GM19328 (cell line): ENCODE results near the gene ABHD17B.
"Not testable (repeated sequence)": the region's sequence is repeated elsewhere in the genome, so short reads cannot be mapped to it uniquely, and the experiment has no call there.

Experiments used
- ATAC-seq: cut with Tn5 transposase; IDR thresholded peaks from one replicate; pipeline ENCODE4 v1.9.1; 2021; ENCODE audit warnings: mild to moderate bottlenecking, moderate library complexity; ENCODE audit not compliant: unreplicated experiment

The ABHD17B gene

GRCh38 chr9:71911061-71911907, at the start of gene ABHD17B, which contains the start of gene C9orf85:
Gene ABHD17B, minus strand, starts transcription at chr9:71911193. Its CDS starts 36,113 bp downstream, at chr9:71875080.
Gene C9orf85, plus strand, starts transcription at chr9:71911639. Its CDS starts 96 bp downstream, at chr9:71911735.
- ATAC-seq, result peak; percentile 93

- ATAC-seq, result no peak
Measured at GRCh38 chr9:71955300-71955915, 44.4 kb upstream of the ABHD17B start.

DNA sequence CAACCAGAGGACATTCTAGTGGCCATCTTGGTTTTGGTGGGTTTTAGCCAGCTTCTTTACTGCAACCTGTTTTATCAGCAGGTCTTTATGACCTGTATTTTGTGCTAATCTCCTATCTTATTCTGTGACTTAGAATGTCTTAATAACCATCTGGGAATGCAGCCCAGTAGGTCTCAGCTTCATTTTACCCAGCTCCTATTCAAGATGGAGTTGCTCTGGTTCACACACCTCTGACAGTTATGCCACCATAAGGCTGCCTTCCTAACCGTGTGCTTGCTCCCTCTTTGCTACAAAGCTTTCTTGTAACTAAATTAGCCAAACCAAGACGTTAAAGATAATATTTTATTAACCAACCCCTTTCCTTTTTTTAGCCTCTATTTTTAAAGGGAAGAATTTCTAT, 43.7 kb upstream of the ABHD17B start:
- not testable (repeated sequence) for ATAC-seq

DNA sequence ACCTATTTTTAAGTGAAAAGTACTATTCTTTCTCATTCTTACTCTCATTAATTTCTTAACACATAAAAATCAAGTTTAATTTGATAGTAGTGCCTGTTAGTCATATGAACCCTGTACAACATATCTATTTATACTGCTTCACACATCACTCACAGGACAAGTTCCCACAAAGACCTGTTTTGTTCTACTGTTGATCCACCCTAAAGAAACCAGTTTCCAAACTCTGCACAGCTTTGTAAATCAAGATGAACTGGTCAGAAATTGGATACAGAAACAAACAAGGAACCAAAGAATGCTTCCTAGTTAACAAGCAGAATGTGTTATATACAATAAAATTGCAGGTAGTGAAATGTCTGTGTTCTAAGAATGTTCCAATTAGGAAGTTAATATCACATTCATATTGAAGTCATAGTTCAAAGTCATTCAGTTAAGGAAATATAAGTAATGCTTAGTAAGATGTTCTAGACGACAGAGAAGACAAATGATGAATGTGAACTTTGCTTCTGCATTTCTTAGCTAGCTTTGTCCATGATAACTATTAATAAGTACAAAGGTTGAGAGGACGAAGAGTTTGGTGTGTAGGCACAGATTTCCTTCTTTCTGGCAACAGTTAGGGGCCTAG, 33.9 kb upstream of the ABHD17B start:
- ATAC-seq, result no peak

DNA sequence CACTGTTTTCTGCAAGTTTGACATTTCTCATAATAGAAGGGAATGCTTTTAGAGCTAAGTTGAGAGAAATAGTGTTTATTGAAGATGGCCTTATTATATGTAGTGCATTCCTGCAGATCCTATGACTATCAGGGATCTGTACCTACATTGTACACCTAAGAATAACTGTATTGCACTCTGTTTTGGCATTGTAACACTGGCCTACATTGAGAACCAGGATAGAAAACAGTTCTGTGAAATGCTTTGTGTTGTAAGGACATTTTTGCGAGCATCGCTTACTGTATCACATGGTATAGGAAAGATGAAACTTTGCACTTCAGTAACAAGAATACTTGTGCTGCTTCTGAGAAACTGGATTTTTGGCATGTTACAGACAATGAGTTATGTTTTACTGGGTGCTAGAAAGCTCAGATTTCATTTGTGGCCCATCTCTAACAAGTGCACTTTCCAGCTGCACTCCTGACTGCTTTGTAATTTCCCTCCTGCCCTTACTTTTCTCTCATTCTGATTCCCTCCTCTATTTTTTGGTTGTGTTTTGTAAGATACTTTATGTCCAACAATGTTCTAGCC, 31.1 kb upstream of the ABHD17B start:
- ATAC-seq, result no peak

GRCh38 chr9:71941060-71941568, 30.1 kb upstream of the ABHD17B start:
- ATAC-seq, result no peak

DNA sequence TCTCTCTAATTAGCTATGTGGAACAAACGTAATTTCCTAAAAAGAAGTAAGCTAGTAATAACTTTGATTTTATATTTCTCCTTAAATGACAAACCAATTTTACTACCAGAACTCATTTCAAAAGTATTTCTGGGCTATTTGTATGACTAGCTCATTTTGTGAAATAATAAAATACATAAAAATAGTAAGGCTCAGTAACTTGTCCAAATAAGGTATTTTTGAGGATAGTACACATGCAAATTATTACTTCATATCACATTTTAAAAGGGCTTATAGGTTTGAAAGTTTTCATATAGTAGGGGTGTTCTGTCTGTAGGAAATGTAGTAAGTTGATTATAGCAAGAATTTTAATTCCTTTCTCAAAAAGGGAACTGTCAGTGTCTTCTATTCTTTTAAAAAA, 26.9 kb upstream of the ABHD17B start:
- ATAC-seq, result no peak

DNA sequence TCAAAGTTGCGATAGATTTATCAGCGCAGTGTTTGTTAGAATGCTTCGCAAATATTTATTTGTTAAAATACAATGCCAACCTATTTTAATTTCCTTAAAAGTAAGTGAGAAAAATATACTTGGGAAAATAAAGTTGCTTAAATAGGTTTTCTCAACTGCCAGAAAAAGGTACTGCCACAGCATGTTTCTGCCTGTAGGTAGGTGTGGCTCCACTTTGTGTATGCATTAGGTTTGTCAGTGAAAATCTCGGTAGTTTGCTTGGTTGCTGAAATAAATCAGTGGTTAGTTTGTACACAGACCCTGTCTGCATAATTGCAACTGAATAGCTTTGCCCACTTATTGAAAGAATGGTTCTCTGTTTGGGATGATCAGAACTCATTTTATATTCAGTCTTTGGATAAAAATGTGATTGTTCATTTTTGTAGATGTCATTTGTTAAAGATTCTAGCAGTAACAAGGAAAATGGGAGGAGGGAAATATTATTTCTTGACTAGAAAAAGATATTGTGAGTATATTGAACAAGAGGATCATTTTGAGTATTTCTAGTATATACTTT, 26.2 kb upstream of the ABHD17B start:
- no peak for ATAC-seq

DNA sequence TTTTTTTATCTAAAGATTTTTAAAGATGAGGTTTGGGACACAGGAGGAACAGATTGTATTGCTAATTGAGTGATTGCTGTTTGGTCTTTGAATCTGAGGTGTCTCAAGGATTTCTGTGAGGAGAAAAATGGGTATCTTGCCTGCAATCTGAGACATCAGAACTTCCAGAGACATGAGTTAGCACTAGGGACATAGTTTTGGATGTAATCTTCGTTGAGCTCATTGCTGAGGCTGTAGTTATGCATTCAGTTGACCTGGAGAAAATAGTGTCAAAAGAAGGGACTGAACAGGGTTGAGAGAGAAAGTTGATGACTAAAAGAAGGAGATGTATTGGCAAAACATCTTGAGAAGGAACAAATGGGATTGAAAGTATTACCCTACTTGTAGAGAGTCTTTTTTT, 25.1 kb upstream of the ABHD17B start:
- no peak for ATAC-seq

- ATAC-seq, result no peak
Measured at GRCh38 chr9:71931166-71931565, 20.2 kb upstream of the ABHD17B start.

GRCh38 chr9:71929791-71930440, 18.9 kb upstream of the ABHD17B start:
- no peak for ATAC-seq

- ATAC-seq, result no peak
Measured at GRCh38 chr9:71929223-71929622, 18.2 kb upstream of the ABHD17B start.

DNA sequence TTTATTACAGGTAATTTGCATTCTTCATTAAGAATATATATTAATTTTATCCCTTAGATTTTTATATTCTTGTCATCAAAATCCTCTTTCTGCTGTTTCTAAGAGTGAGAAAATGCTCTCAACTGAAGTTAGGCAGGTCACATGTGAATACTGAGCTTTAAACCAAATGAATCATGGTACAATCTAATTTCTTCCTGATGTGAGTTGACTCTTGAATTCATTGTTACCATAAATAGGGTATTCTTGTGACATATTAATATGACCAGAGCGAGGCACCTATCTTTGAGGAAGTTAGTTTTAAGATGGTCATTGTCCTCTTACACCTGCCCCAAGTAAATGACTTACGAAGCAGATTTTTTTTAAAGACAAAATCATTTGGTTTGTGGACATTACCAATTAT, 17.8 kb upstream of the ABHD17B start:
- ATAC-seq, result no peak

DNA sequence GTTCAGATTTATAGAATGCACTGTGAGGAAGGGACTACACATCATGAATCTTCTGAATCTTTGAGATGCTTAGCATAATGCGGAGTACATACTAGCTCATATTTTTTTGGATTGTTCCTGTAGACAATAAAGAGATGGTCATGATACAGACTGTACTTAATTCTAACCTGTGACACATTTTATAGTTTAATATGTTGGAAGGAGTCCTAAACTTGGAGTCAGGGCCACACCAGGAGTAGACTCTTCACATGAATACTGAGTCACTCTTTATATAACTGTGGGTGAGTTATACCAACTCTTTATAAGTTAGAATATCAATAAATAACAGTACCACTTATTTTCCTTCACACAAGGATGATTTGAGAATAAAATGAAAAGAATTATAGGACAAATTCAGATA, 17.4 kb upstream of the ABHD17B start:
- no peak for ATAC-seq

DNA sequence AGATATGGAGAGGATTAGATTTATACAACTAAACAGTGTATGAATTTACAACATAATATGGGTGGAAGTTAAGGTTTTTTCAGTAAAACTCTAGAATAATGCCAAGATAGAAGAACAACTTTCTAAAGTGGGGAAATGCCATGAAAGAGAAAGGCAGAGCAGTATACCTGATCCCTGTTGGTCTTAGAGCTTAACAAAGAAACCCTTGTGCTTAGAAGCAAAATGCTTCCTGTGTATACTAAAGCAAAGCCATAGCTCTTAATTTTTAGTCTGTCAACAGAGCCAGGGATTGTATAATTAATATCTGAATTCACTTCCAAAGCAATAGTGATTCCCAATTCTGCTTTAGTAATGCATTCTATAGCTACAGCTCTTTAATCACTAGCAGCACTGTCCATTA, 14.8 kb upstream of the ABHD17B start:
- no peak for ATAC-seq

DNA sequence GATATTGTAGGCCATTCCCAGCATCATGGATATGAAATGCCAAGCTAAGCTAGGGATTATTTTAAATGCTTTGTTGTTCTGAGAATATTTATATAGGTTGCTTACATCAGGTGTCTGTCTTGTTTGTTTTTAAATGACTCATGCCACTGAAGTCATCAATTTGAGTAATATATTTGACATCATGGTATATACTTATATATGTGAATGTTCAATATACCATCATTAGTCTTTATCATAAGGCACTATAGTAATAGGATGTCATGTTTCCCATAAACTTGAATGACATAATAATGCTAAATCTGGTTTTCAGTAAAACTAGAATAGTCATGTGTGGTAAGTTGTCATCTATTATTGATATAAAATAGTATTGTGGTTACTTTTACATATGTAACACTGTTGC, 13.6 kb upstream of the ABHD17B start:
- no peak for ATAC-seq

DNA sequence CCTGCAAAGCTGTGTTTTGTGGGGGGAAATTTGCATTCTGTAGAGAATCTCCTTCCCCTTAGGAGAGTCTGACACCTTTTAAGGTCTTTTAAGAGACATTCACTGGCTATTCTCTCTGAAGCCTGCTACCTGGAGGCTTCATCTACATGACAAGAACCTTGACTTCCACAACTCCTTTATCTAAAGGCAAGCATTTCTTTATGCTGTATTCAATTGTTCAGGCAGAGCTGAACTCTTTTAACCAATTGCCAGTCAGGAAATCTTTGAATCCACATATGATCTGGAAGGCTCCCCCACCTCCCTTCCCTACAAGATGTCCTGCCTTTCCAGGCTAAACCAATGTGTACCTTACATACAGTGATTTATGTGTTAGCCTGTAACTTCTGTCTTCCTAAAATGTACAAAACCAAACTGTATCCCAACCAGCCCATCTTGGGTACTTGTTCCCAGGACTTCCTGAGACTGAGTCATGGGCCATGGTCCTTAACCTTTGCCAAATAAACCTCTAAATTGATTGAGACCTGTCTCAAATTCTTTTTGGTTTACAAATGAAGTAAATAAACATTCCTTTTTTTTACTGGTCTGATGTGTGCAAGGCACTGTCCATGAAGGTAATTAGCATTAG, 10.3 kb upstream of the ABHD17B start:
- no peak for ATAC-seq

- no peak for ATAC-seq
Measured at GRCh38 chr9:71920456-71921189, 9.6 kb upstream of the ABHD17B start.

DNA sequence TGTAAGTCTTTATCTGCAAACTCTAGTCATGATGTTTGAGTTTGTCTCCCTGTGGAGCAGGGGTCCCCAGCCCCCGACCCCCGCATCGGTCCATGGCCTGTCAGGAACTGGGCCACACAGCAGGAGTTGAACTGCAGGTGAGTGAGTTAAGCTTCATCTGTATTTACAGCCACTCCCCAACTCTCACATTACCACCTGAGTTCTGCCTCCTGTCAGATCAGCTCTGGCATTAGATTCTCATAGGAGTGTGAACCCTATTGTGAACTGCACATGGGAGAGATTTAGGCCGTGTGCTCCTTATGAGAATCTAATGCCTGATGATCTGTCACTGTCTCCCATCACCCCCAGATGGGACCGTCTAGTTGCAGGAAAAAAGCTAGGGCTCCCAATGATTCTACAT, 7.4 kb upstream of the ABHD17B start:
- ATAC-seq, result no peak
